Psoas muscle (tissue), 8 donors: ENCODE measurements around the gene SIGLEC11. TPM values are rescaled to one million over a fixed set of nuclear protein-coding genes. Genes with fewer than 3 reads are reported as not detected.

ENCODE experiments used
- ATAC-seq, 4 donors: fragments of 200-7000 bp; cut with Tn5 transposase; one replicate each; pipeline ENCODE4 v1.9.1; 2020; ENCODE audit warnings: moderate library complexity in 3 of 4, mild to moderate bottlenecking in 2 of 4
- DNase-seq, 2 donors: peaks; one replicate each; pipeline ENCODE4 v3.0.0-alpha.2; 2020
- H3K27ac ChIP-seq: fragments of 200-600 bp; one replicate; pipeline ENCODE4 v1.8.0; 2022
- H3K27me3 ChIP-seq, 3 donors: fragments of 200-600 bp in 1 of 3; one replicate each; pipeline versions ENCODE4 v1.6.1 to v1.8.0; 2013 to 2022; ENCODE audit warnings: low read length in 2 of 3, mild to moderate bottlenecking in 2 of 3, moderate library complexity in 1 of 3; ENCODE audit not compliant: insufficient read depth in 3 of 3
- H3K36me3 ChIP-seq, 2 donors: fragments of 200-600 bp in 1 of 2; one replicate each; pipeline versions ENCODE4 v1.6.1 to v1.8.0; 2013 to 2022; ENCODE audit warnings: low read depth in 1 of 2, mild to moderate bottlenecking in 1 of 2, moderate library complexity in 1 of 2; ENCODE audit not compliant: insufficient read depth in 1 of 2
- H3K4me1 ChIP-seq: fragments of 200-600 bp; one replicate; pipeline ENCODE4 v1.8.0; 2022
- H3K4me3 ChIP-seq: fragments of 200-600 bp; one replicate; pipeline ENCODE4 v1.8.0; 2022; ENCODE audit warnings: mild to moderate bottlenecking
- H3K9me3 ChIP-seq: fragments of 200-600 bp; one replicate; pipeline ENCODE4 v1.8.0; 2022
- CTCF ChIP-seq: fragments of 200-600 bp; IDR thresholded peaks from one replicate; pipeline ENCODE4 v1.8.0; 2022; ENCODE audit warnings: antibody characterized with exemption
- WGBS, 3 donors: extraction: QIAGEN DNeasy Blood & Tissue Kit; methylation state at CpG; one replicate each; pipeline versions ENCODE4 v1.1.6 to v1.1.7; 2013; 5-methylcytosine and 5-hydroxymethylcytosine counted together
- intact Hi-C, 2 donors: fragments of 100-400 bp; cut with DNase I; formaldehyde crosslinking; loops; one replicate each; pipeline versions ENCODE4 v1.11.0 to v1.14.2; 2022
- polyA plus RNA-seq, 3 donors: library from polyadenylated mRNA; stranded (reverse); fragments of 200-250 nt; gene quantifications; one replicate each; pipeline ENCODE4 v1.2.3, GENCODE V29; 2013
- total RNA-seq, 4 donors: library from RNA; stranded (reverse); fragmentation: NEBNext Ultra II Directional in 2 of 4; extraction: Animal tissue kit (Norgen Biotek cat#: 25700) in 2 of 4; gene quantifications; one replicate each; pipeline versions ENCODE4 v1.2.1 to v1.2.4, GENCODE V29; 2021 to 2023
- donor health status: healthy with polysubstance abuse.
- donor health status: DM: no; HTN: no; CAD: no; lungs with moderate emphysema.
- donor health status: Bipolar disorder and iron deficiency.
- donor health status: healthy.
- donor health status: DM: yes; HTN: yes; CAD: no.
- donor health status: DM: no; HTN: no; CAD: no.
- donor health status: DM: no; HTN: no; CAD: no.
- donor health status: DM: yes; HTN: yes; CAD: no.

The SIGLEC11 gene
- total and polyA plus RNA-seq, 7 donors = 0.13 to 0.38 (median 0.29) TPM; not detected in 1

GRCh38 chr19:49953416-49953815 lies 7.6 kb downstream of the SIGLEC11 start:
- WGBS, 3 donors = 57 to 71% (median 67%) methylated on average over 7 of the region's 7 CpGs
- Histone ChIP-seq H3K27me3 (peaks cover 0 to 19% (median 9%) of the 10 kb centered on the region in 3 donors), H3K36me3 (no peaks in the 10 kb centered on the region), H3K4me1 (peaks cover 4% of the 10 kb centered on the region), H3K9me3 (no peaks in the 10 kb centered on the region), H3K27ac (no peak overlapping the region), H3K4me3 (no peak overlapping the region)
- DNase-seq (no peak), ATAC-seq (no peak)
- TF ChIP-seq CTCF = no peak
- intact Hi-C loops = no loop called here

- 79 to 80% (median 79%) methylated on average over 13 of the region's 13 CpGs for WGBS, 3 donors
- no peaks in the 10 kb centered on the region for H3K9me3 ChIP-seq
Observed at GRCh38 chr19:49952906-49953305, 8.1 kb downstream of the SIGLEC11 start.

GRCh38 chr19:49952479-49952836 lies 8.5 kb downstream of the SIGLEC11 start:
- DNase-seq = no peak
- no peaks in the 10 kb centered on the region for H3K36me3 ChIP-seq
- TF ChIP-seq CTCF = no peak
- ATAC-seq = no peak
- H3K4me3 ChIP-seq = no peak overlapping the region
- no peaks in the 10 kb centered on the region for H3K9me3 ChIP-seq
- H3K27me3 ChIP-seq = peaks cover 0 to 19% (median 9%) of the 10 kb centered on the region in 3 donors
- intact Hi-C loops = no loop called here
- H3K4me1 ChIP-seq = peaks cover 4% of the 10 kb centered on the region
- no peak overlapping the region for H3K27ac ChIP-seq

More at GRCh38 chr19:49952906-49953305, 8.1 kb downstream of the SIGLEC11 start:
- no peak for DNase-seq
- Histone ChIP-seq H3K4me3 (no peak overlapping the region), H3K27ac (no peak overlapping the region), H3K27me3 (peaks cover 0 to 19% (median 9%) of the 10 kb centered on the region in 3 donors), H3K36me3 (no peaks in the 10 kb centered on the region), H3K4me1 (peaks cover 4% of the 10 kb centered on the region)
- ATAC-seq = no peak
- intact Hi-C loops = no loop called here
- TF ChIP-seq CTCF = no peak

GRCh38 chr19:49951806-49952478 lies 9.0 kb downstream of the SIGLEC11 start:
- no peak for DNase-seq
- intact Hi-C loops = no loop called here
- Histone ChIP-seq H3K9me3 (no peaks in the 10 kb centered on the region), H3K4me1 (peaks cover 4% of the 10 kb centered on the region), H3K27ac (no peak overlapping the region), H3K4me3 (no peak overlapping the region), H3K27me3 (peaks cover 0 to 19% (median 9%) of the 10 kb centered on the region in 3 donors), H3K36me3 (no peaks in the 10 kb centered on the region)
- 88 to 93% (median 90%) methylated on average over 8 to 9 of the region's 9 CpGs for WGBS, 3 donors
- ATAC-seq = no peak
- no peak for TF ChIP-seq CTCF
